Ishikawa (cell line): ENCODE results near the gene INHBB.

ENCODE experiments used
- EGR1 ChIP-seq: IDR thresholded peaks from 2 replicates; pipeline ENCODE4 v1.6.1; 2012
- MAX ChIP-seq: IDR thresholded peaks from 2 replicates; pipeline ENCODE4 v1.6.1; 2012
- YY1 ChIP-seq: IDR thresholded peaks from 2 replicates; pipeline ENCODE4 v1.6.1; 2012; ENCODE audit warnings: low read depth

DNA sequence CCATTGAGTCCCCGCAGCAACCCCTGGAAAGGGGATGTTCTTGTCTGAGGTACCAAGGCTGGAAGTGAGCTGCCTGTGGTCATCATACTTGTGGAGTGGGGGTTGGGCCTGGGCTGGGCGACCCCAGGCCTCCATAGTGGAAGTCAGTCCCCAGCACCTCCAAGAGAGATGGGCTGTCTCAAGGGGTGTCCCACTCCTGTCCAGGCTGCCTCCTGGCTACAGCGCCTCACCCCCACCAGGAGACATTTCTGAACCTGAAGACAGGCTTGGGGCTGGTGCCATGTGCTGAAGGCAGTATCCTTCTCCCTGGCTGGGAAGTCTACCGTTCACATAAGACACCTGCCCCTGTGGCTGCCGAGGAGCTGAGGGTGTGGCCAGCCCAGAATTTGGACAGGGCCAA, 28.9 kb downstream of the INHBB start:
- TF ChIP-seq YY1: no peak
- TF ChIP-seq EGR1: no peak
- no peak for TF ChIP-seq MAX
